GM12878 (cell line): ENCODE results near the gene TACSTD2.
"Not testable (repeated sequence)": the region's sequence is repeated elsewhere in the genome, so short reads cannot be mapped to it uniquely, and the experiment has no call there.

ENCODE experiments used
- EGR1 ChIP-seq, 2 experiments: IDR thresholded peaks; 1 replicate in 1 of 2; 2 replicates in 1 of 2; pipeline ENCODE4 v1.6.1; 2011 to 2012; ENCODE audit warnings: low read depth in 2 of 2, low read length in 2 of 2, borderline replicate concordance in 1 of 2, mild to moderate bottlenecking in 1 of 2, moderate library complexity in 1 of 2
- EZH2 ChIP-seq: IDR thresholded peaks from 2 replicates; pipeline ENCODE4 v1.6.1; 2012; ENCODE audit warnings: low read depth, mild to moderate bottlenecking, control low read depth, inconsistent platforms, low read length, borderline replicate concordance; ENCODE audit not compliant: control insufficient read depth
- FOS ChIP-seq: IDR thresholded peaks from 3 replicates; pipeline ENCODE4 v1.6.1; 2011; ENCODE audit warnings: borderline replicate concordance; ENCODE audit not compliant: insufficient read length; ENCODE audit errors: extremely low read depth
- FOXK2 ChIP-seq: fragments of 450-650 bp; IDR thresholded peaks from 2 replicates; pipeline ENCODE4 v1.6.1; 2017; ENCODE audit warnings: mild to moderate bottlenecking, moderate library complexity
- NFIC ChIP-seq: IDR thresholded peaks from 2 replicates; pipeline ENCODE4 v1.6.1; 2012; ENCODE audit warnings: low read depth, mild to moderate bottlenecking, inconsistent platforms, low read length, moderate library complexity
- POLR2A ChIP-seq: IDR thresholded peaks from 2 replicates; pipeline ENCODE4 v1.6.1; 2011; ENCODE audit warnings: low read depth, mild to moderate bottlenecking, low read length
- POLR2AphosphoS2 ChIP-seq: IDR thresholded peaks from 2 replicates; pipeline ENCODE4 v1.6.1; 2011; ENCODE audit warnings: low read depth, mild to moderate bottlenecking, low read length, improper control_type of control experiment, moderate library complexity
- TF ChIP-seq, protein P1 (sequence below): fragments of 450-650 bp; IDR thresholded peaks from 2 replicates; pipeline ENCODE4 v1.6.1; 2017; ENCODE audit warnings: mild to moderate bottlenecking, moderate library complexity
- TF ChIP-seq, protein P2 (sequence below): IDR thresholded peaks from 2 replicates; pipeline ENCODE4 v1.6.1; 2011; ENCODE audit warnings: low read depth, low read length, improper control_type of control experiment, borderline replicate concordance

DNA sequence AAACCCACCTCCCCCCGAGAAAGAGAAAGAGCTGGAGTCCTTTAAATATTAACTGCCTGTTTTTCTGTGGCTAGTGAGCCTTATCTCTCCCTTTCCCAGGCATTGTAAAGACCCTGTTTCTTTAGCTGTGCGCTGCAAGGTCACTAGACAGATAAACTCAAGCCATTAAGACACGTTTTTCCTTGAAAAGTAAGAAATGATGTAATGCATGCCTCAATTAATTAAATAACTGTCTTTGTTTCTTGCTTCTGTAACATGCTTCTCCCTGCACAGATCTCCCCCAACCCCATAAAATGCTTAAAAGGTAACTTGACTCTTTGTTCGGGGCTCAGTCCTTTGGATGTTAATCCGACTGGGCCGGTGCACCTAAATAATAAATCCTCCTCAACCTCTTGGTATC is 27.8 kb downstream of the TACSTD2 start:
- TF ChIP-seq, protein P1, sequence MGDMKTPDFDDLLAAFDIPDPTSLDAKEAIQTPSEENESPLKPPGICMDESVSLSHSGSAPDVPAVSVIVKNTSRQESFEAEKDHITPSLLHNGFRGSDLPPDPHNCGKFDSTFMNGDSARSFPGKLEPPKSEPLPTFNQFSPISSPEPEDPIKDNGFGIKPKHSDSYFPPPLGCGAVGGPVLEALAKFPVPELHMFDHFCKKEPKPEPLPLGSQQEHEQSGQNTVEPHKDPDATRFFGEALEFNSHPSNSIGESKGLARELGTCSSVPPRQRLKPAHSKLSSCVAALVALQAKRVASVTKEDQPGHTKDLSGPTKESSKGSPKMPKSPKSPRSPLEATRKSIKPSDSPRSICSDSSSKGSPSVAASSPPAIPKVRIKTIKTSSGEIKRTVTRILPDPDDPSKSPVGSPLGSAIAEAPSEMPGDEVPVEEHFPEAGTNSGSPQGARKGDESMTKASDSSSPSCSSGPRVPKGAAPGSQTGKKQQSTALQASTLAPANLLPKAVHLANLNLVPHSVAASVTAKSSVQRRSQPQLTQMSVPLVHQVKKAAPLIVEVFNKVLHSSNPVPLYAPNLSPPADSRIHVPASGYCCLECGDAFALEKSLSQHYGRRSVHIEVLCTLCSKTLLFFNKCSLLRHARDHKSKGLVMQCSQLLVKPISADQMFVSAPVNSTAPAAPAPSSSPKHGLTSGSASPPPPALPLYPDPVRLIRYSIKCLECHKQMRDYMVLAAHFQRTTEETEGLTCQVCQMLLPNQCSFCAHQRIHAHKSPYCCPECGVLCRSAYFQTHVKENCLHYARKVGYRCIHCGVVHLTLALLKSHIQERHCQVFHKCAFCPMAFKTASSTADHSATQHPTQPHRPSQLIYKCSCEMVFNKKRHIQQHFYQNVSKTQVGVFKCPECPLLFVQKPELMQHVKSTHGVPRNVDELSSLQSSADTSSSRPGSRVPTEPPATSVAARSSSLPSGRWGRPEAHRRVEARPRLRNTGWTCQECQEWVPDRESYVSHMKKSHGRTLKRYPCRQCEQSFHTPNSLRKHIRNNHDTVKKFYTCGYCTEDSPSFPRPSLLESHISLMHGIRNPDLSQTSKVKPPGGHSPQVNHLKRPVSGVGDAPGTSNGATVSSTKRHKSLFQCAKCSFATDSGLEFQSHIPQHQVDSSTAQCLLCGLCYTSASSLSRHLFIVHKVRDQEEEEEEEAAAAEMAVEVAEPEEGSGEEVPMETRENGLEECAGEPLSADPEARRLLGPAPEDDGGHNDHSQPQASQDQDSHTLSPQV, result not testable (repeated sequence)
- TF ChIP-seq, protein P2, sequence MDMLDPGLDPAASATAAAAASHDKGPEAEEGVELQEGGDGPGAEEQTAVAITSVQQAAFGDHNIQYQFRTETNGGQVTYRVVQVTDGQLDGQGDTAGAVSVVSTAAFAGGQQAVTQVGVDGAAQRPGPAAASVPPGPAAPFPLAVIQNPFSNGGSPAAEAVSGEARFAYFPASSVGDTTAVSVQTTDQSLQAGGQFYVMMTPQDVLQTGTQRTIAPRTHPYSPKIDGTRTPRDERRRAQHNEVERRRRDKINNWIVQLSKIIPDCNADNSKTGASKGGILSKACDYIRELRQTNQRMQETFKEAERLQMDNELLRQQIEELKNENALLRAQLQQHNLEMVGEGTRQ, result not testable (repeated sequence)
- not testable (repeated sequence) for TF ChIP-seq EZH2; EGR1 (IDR thresholded peaks at IDR 0.05; ENCODE audit: borderline replicate concordance in 1 of 2, low read depth in 2 of 2, low read length in 2 of 2); POLR2A; POLR2AphosphoS2; FOS; FOXK2; NFIC
